Psoas muscle (tissue), 8 donors: ENCODE results near the gene DDAH1. TPM values are rescaled to one million over a fixed set of nuclear protein-coding genes. Genes with fewer than 3 reads are reported as not detected.
A peak's percentile ranks its signal among the peaks of the same experiment; 100 is the strongest.

Experiments
- ATAC-seq, 4 donors: fragments of 200-7000 bp; cut with Tn5 transposase; one replicate each; pipeline ENCODE4 v1.9.1; 2020; ENCODE audit warnings: moderate library complexity in 3 of 4, mild to moderate bottlenecking in 2 of 4
- DNase-seq, 2 donors: peaks; one replicate each; pipeline ENCODE4 v3.0.0-alpha.2; 2020
- H3K27ac ChIP-seq: fragments of 200-600 bp; one replicate; pipeline ENCODE4 v1.8.0; 2022
- H3K27me3 ChIP-seq, 3 donors: fragments of 200-600 bp in 1 of 3; one replicate each; pipeline versions ENCODE4 v1.6.1 to v1.8.0; 2013 to 2022; ENCODE audit warnings: low read length in 2 of 3, mild to moderate bottlenecking in 2 of 3, moderate library complexity in 1 of 3; ENCODE audit not compliant: insufficient read depth in 3 of 3
- H3K36me3 ChIP-seq, 2 donors: fragments of 200-600 bp in 1 of 2; one replicate each; pipeline versions ENCODE4 v1.6.1 to v1.8.0; 2013 to 2022; ENCODE audit warnings: low read depth in 1 of 2, mild to moderate bottlenecking in 1 of 2, moderate library complexity in 1 of 2; ENCODE audit not compliant: insufficient read depth in 1 of 2
- H3K4me1 ChIP-seq: fragments of 200-600 bp; one replicate; pipeline ENCODE4 v1.8.0; 2022
- H3K4me3 ChIP-seq: fragments of 200-600 bp; one replicate; pipeline ENCODE4 v1.8.0; 2022; ENCODE audit warnings: mild to moderate bottlenecking
- H3K9me3 ChIP-seq: fragments of 200-600 bp; one replicate; pipeline ENCODE4 v1.8.0; 2022
- WGBS, 3 donors: extraction: QIAGEN DNeasy Blood & Tissue Kit; methylation state at CpG; one replicate each; pipeline versions ENCODE4 v1.1.6 to v1.1.7; 2013; 5-methylcytosine and 5-hydroxymethylcytosine counted together
- intact Hi-C, 2 donors: fragments of 100-400 bp; cut with DNase I; formaldehyde crosslinking; loops; one replicate each; pipeline versions ENCODE4 v1.11.0 to v1.14.2; 2022
- polyA plus RNA-seq, 3 donors: library from polyadenylated mRNA; stranded (reverse); fragments of 200-250 nt; gene quantifications; one replicate each; pipeline ENCODE4 v1.2.3, GENCODE V29; 2013
- total RNA-seq, 4 donors: library from RNA; stranded (reverse); fragmentation: NEBNext Ultra II Directional in 2 of 4; extraction: Animal tissue kit (Norgen Biotek cat#: 25700) in 2 of 4; gene quantifications; one replicate each; pipeline versions ENCODE4 v1.2.1 to v1.2.4, GENCODE V29; 2021 to 2023
- TF ChIP-seq, protein P1 (sequence below): fragments of 200-600 bp; IDR thresholded peaks from one replicate; pipeline ENCODE4 v1.8.0; 2022; ENCODE audit warnings: antibody characterized with exemption
- donor health status: healthy with polysubstance abuse.
- donor health status: DM: no; HTN: no; CAD: no; lungs with moderate emphysema.
- donor health status: Bipolar disorder and iron deficiency.
- donor health status: healthy.
- donor health status: DM: yes; HTN: yes; CAD: no.
- donor health status: DM: no; HTN: no; CAD: no.
- donor health status: DM: no; HTN: no; CAD: no.
- donor health status: DM: yes; HTN: yes; CAD: no.

DDAH1 gene
- total and polyA plus RNA-seq, 7 donors = 2.1 to 53.6 (median 8.2) TPM

DNA sequence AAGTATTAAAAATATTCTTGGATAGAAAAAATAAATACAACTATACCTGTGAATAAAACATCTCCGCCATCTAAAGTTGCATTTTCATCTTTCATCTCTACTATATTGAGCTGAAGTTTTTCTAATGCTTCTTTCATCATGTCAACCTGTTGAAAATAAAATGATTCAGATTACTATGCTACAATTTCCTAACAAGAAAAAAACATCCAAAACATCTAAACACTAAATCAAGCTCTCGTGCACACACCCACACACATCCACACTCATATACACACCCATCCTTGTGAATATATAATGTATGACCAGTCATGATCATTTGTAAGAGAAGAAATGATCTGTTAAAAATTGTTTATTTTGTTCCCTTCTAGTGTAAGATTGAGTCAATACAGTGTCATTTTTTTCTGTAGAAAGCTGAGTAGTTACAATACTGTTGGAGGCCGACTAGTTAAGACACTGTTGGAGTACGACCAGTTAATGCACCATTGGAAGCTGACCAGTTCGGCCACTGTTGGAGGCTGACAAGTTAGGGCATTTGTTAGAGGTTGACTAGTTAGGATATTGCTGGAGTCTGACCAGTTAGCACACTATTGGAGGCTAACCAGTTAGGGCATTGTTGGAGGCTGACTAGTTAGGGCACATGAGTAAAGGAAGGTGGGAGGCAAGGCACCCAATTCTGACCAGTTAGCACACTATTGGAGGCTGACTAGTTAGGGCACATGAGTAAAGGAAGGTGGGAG lies 106.1 kb downstream of the DDAH1 start:
- DNase-seq (no peak), ATAC-seq (no peak)
- H3K36me3 ChIP-seq = no peaks in the 10 kb centered on the region
- no peaks in the 10 kb centered on the region for H3K27me3 ChIP-seq
- no peak overlapping the region for H3K27ac ChIP-seq
- no peaks in the 10 kb centered on the region for H3K9me3 ChIP-seq
- H3K4me3 ChIP-seq = no peak overlapping the region
- TF ChIP-seq, protein P1, sequence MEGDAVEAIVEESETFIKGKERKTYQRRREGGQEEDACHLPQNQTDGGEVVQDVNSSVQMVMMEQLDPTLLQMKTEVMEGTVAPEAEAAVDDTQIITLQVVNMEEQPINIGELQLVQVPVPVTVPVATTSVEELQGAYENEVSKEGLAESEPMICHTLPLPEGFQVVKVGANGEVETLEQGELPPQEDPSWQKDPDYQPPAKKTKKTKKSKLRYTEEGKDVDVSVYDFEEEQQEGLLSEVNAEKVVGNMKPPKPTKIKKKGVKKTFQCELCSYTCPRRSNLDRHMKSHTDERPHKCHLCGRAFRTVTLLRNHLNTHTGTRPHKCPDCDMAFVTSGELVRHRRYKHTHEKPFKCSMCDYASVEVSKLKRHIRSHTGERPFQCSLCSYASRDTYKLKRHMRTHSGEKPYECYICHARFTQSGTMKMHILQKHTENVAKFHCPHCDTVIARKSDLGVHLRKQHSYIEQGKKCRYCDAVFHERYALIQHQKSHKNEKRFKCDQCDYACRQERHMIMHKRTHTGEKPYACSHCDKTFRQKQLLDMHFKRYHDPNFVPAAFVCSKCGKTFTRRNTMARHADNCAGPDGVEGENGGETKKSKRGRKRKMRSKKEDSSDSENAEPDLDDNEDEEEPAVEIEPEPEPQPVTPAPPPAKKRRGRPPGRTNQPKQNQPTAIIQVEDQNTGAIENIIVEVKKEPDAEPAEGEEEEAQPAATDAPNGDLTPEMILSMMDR = no peak
- WGBS, 3 donors = 91 to 95% (median 93%) methylated on average over 5 of the region's 5 CpGs
- H3K4me1 ChIP-seq = peaks cover 20% of the 10 kb centered on the region
- intact Hi-C loops = no loop called here

DNA sequence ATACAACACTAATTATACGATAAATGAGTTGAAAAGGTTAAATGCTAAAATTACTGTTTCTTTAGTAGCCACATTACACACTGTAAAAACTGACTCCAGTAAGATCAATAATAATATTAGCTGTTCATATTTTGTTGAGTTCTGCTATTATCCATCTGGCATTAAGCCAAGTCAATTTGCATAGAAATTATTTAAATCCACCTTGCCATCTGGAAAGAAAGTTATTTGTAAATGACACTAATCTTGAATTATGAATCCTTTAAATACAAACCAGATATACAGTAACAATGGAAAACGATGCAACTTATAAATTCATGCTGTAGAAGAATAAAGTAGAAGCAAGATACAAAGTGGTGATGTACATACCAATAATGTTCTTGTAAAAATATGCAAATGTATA lies 107.1 kb downstream of the DDAH1 start:
- 76 to 99% (median 98%) methylated on average over 2 of the region's 2 CpGs for WGBS, 3 donors

DNA sequence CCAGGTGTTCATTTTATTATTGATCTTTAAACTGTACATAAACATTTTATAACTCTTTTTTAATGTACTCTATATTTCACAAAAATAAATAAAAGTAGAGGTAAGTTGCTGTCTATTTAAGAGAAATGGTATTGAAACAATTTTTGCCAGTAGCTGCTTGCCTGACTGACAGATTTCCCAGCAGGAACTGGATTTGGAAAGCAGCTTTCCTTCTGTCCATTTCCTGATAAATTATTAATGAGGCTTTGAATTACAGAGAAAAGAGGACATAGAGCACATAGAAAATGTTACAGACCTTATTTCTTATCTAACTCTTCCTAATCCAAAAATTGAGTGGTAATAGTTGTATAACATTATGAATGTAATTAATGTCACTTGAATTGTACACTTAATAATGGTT lies 108.8 kb downstream of the DDAH1 start:
- H3K9me3 ChIP-seq = no peaks in the 10 kb centered on the region
- H3K36me3 ChIP-seq = no peaks in the 10 kb centered on the region
- H3K4me1 ChIP-seq = peaks cover 11% of the 10 kb centered on the region
- no peak for DNase-seq
- TF ChIP-seq, protein P1 = no peak
- intact Hi-C loops = no loop called here
- no peaks in the 10 kb centered on the region for H3K27me3 ChIP-seq
- H3K4me3 ChIP-seq = no peak overlapping the region
- H3K27ac ChIP-seq = no peak overlapping the region
- no peak for ATAC-seq

More for the DNA sequence above, 107.1 kb downstream of the DDAH1 start:
- H3K36me3 ChIP-seq = no peaks in the 10 kb centered on the region
- ATAC-seq (no peak), DNase-seq (no peak)
- intact Hi-C loops = no loop called here
- H3K9me3 ChIP-seq = no peaks in the 10 kb centered on the region
- no peaks in the 10 kb centered on the region for H3K27me3 ChIP-seq
- H3K4me1 ChIP-seq = peaks cover 12% of the 10 kb centered on the region
- no peak overlapping the region for H3K27ac ChIP-seq
- TF ChIP-seq, protein P1 = no peak
- no peak overlapping the region for H3K4me3 ChIP-seq

DNA sequence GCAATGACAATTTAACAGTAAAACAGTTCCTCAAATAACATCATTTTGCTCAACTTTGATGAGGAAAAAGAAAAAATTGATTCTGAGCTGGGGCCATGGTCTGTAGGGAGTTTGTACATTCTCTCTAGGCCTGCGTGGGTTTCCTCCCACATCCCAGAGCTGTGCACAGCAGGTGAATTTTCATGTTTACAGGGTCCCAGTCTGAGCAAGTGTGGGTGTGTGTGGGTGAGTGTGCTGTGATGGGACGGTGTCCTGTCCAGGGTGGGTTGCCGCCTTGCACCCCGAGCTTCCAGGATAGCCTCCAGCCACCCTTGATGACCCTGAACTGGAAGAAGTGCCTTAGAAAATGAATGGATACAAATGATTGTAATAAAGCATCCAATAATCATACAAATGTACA lies 112.9 kb downstream of the DDAH1 start:
- intact Hi-C loops = no loop called here
- Histone ChIP-seq H3K4me3 (no peak overlapping the region), H3K36me3 (peaks cover 0 to 17% of the 10 kb centered on the region in 2 donors), H3K4me1 (no peaks in the 10 kb centered on the region), H3K27me3 (no peaks in the 10 kb centered on the region), H3K9me3 (no peaks in the 10 kb centered on the region), H3K27ac (no peak overlapping the region)
- WGBS, 3 donors = 95 to 96% (median 95%) methylated on average over 4 of the region's 4 CpGs
- TF ChIP-seq, protein P1 = no peak
- ATAC-seq (peak in 1 of 4 donors; percentile 38), DNase-seq (no peak)
